ENCODE measurements around the gene LGR6. TPM values are rescaled to one million over a fixed set of nuclear protein-coding genes. Genes with fewer than 3 reads are reported as not detected.

LGR6 gene
- polyA plus RNA-seq, 1 experiment, result not detected

DNA sequence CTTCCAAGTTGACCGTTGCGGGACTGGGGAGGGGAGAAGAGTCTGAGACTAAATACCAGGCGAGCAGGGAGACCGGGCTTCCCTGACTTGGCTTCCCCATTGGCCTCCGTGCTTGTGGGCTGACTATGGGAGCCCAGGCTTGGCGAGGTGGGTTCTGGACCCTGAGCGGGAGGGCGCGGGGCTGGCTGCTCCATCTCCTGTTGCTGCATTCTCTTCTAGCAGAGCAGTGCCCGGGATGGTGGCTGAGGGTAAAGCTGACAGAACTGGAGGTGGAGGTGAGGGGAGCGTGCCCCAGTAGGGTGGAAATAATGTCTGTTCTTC is 689 bp downstream of the LGR6 start:
- ChIA-PET POLR2A (no interaction called here), CTCF (interaction anchor here (0.7 to 5.5 kb wide), 13 partner anchors 8 to 526 kb away, joined by 3 to 158 read pairs (median 12); no protein-coding TSS in a partner anchor)
- DNase-seq (ENCODE audit: low read depth), result no peak
- TF ChIP-seq, protein P1, sequence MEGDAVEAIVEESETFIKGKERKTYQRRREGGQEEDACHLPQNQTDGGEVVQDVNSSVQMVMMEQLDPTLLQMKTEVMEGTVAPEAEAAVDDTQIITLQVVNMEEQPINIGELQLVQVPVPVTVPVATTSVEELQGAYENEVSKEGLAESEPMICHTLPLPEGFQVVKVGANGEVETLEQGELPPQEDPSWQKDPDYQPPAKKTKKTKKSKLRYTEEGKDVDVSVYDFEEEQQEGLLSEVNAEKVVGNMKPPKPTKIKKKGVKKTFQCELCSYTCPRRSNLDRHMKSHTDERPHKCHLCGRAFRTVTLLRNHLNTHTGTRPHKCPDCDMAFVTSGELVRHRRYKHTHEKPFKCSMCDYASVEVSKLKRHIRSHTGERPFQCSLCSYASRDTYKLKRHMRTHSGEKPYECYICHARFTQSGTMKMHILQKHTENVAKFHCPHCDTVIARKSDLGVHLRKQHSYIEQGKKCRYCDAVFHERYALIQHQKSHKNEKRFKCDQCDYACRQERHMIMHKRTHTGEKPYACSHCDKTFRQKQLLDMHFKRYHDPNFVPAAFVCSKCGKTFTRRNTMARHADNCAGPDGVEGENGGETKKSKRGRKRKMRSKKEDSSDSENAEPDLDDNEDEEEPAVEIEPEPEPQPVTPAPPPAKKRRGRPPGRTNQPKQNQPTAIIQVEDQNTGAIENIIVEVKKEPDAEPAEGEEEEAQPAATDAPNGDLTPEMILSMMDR (IDR thresholded peaks at IDR 0.05; ENCODE audit: insufficient read depth, low read depth, low read length), result no peak
- no peaks in the 10 kb centered on the region for H3K36me3 ChIP-seq (ENCODE audit: control insufficient read depth, insufficient read depth, low read length)
- no peak overlapping the region for H3K4me3 ChIP-seq (ENCODE audit: low read depth, low read length)
- peaks cover 35% of the 10 kb centered on the region for H3K27me3 ChIP-seq (ENCODE audit: control insufficient read depth, insufficient read depth, low read length)

DNA sequence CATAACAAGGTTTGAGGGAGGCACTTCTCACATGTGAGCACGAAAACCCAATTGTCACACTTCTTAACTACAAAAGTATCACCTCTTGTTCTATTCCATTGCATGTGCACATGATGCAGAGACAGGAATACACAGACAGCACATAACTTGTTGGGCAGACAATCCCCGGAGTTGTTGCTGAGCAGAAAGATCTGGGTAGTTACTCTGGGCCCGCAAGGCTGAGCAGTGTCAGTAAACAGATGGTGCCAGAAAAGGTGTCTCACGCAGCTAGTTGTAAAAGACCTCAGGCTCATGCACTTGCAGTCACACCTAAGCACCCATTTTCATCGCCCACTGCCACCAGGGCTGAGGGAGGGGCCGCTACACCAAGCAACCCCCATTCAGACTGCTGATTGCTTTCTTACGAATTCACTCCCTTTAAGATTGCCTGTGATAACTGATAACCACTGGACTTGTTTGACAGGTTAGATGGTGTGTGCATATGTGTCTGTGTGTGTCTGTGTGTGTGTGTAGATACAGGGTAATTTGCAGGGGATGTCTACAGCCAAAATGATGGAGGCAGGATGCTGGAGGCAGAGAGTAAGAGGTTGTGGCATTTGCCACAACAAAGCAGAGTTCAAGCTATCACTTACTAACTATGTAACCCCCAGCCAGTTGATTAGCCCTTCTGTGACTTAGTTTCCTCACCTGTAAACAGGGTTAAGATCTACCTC is 4.2 kb downstream of the LGR6 start:
- Histone ChIP-seq H3K4me3 (ENCODE audit: low read depth, low read length) (no peak overlapping the region), H3K36me3 (ENCODE audit: control insufficient read depth, insufficient read depth, low read length) (no peaks in the 10 kb centered on the region), H3K27me3 (ENCODE audit: control insufficient read depth, insufficient read depth, low read length) (peaks cover 35% of the 10 kb centered on the region)
- ChIA-PET POLR2A (no interaction called here), CTCF (interaction anchor here (1.0 to 1.2 kb wide), 2 partner anchors 8 to 13 kb away, joined by 3 to 4 read pairs; no protein-coding TSS in a partner anchor)
- no peak for DNase-seq (ENCODE audit: low read depth)
- TF ChIP-seq, protein P1 (IDR thresholded peaks at IDR 0.05; ENCODE audit: insufficient read depth, low read depth, low read length), result no peak

DNA sequence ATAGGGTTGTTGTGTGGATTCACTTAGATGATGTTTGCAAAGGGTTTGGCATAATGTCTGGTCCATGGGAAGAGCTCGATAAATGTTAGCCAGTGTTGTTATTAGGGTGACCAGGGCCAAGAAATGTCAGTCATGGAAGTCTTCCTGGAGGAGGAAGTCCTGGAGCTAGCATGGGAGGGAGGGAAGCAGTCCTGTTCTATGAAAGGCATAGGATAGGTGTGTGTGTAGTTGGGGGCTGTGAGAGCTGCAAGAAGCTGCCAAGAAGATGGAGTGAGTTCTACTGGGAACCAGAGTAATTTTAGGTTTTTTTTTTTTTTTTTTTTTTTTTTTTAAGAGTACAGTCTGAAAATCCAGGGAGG is 4.7 kb downstream of the LGR6 start:
- Histone ChIP-seq H3K36me3 (ENCODE audit: control insufficient read depth, insufficient read depth, low read length) (no peaks in the 10 kb centered on the region), H3K27me3 (ENCODE audit: control insufficient read depth, insufficient read depth, low read length) (peaks cover 34% of the 10 kb centered on the region), H3K4me3 (ENCODE audit: low read depth, low read length) (no peak overlapping the region)
- ChIA-PET CTCF (interaction anchor here (1.0 to 1.2 kb wide), 2 partner anchors 9 to 13 kb away, joined by 3 to 4 read pairs; no protein-coding TSS in a partner anchor), POLR2A (no interaction called here)
- TF ChIP-seq, protein P1 (IDR thresholded peaks at IDR 0.05; ENCODE audit: insufficient read depth, low read depth, low read length), result no peak
- no peak for DNase-seq (ENCODE audit: low read depth)

DNA sequence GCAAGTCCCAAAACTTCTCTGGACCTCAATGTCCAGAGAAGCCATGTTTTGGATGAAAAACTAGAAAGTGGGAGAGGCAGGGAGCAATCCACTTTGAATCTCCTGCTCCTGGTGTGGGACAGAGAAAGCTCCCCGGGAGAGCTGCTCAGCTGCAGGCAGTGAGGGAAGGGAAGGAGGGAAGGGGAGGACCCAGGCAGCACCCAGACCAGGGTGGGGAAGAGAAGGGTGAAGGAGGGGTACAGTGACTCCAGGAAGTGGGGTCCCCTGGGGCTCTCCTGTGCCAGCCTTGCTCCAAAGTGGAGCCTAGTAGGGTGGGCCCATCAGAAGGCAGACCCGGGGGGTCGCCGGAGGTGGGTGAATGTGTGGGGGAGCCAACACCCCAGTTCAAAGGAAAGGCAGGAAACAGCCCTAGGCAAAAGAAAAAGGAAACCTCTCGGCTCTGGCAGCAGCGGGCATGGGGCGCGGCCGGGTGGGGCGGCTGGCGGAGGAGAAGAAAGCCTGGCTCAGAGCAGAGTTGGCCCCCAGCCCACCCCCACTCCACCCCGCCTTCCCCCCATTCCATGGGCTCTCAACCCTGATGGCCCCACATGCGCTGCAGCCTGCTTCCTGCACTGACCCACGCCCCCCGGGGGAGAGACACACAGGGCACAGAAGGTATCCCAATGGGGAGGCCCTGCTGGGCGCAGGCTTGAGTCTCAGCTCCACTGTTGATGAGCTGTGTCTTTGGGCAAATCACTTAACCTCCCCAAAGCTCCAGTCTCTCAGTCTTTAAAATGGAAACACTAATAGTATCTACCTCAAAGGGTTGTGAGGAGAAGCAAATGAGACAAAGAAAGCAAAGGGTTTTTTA is 5.7 kb downstream of the LGR6 start:
- DNase-seq (ENCODE audit: low read depth), result no peak
- ChIA-PET CTCF (interaction anchor here (1.4 to 1.9 kb wide), 4 partner anchors 9 to 117 kb away, joined by 4 to 10 read pairs (median 6); no protein-coding TSS in a partner anchor), POLR2A (no interaction called here)
- TF ChIP-seq, protein P1 (IDR thresholded peaks at IDR 0.05; ENCODE audit: insufficient read depth, low read depth, low read length), result no peak
- no peak overlapping the region for H3K4me3 ChIP-seq (ENCODE audit: low read depth, low read length)
- no peaks in the 10 kb centered on the region for H3K36me3 ChIP-seq (ENCODE audit: control insufficient read depth, insufficient read depth, low read length)
- peaks cover 27% of the 10 kb centered on the region for H3K27me3 ChIP-seq (ENCODE audit: control insufficient read depth, insufficient read depth, low read length)

DNA sequence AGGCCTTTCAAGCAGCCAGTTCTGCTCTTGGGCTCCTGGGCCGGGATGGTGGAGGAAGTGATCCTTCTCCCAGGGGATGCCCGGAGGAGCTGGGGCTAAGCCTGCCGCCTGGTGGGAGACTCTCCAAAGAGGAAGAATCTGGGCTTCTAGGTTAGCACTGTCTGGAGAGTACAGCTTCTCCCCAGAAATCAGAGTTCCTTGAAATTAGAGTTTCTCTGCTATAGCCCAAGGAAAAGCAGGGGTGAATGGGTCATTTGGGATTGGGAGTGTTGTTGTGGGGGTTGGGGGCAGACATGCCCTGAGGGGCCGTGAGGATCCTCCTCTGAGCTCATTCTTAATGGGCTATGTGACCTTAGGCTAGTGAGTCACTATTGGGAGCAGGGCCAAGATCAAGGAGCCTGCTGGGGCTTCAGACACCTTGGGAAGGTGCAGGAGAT is 6.5 kb downstream of the LGR6 start:
- POLR2A ChIA-PET, result no interaction called here
- no peaks in the 10 kb centered on the region for H3K36me3 ChIP-seq (ENCODE audit: control insufficient read depth, insufficient read depth, low read length)
- H3K27me3 ChIP-seq (ENCODE audit: control insufficient read depth, insufficient read depth, low read length), result peaks cover 23% of the 10 kb centered on the region
- TF ChIP-seq, protein P1 (IDR thresholded peaks at IDR 0.05; ENCODE audit: insufficient read depth, low read depth, low read length), result no peak
- CTCF ChIA-PET, result interaction anchor here (1.4 to 1.9 kb wide), 5 partner anchors 7 to 116 kb away, joined by 4 to 10 read pairs (median 6); partner anchors contain the start of gene LGR6
- no peak overlapping the region for H3K4me3 ChIP-seq (ENCODE audit: low read depth, low read length)
- no peak for DNase-seq (ENCODE audit: low read depth)

Data from BJ (cell line).